ENCODE results near the gene PTPN3.

- TF ChIP-seq CTCF (IDR thresholded peaks at IDR 0.05): no peak
- TF ChIP-seq MAX (IDR thresholded peaks at IDR 0.05): no peak
- no peak for TF ChIP-seq RCOR1 (IDR thresholded peaks at IDR 0.05; ENCODE audit: low read depth, low read length)
- TF ChIP-seq POLR2A (IDR thresholded peaks at IDR 0.05; ENCODE audit: low read length): no peak
- no peak for TF ChIP-seq NR3C1 (IDR thresholded peaks at IDR 0.05)
- no peak for TF ChIP-seq FOSL2 (IDR thresholded peaks at IDR 0.05)
- no peak for TF ChIP-seq FOSL2 (CRISPR knock-in tag; IDR thresholded peaks at IDR 0.05)
- no peak for TF ChIP-seq SREBF2 (IDR thresholded peaks at IDR 0.05)
- no peak for TF ChIP-seq CHD4 (IDR thresholded peaks at IDR 0.05; ENCODE audit: borderline replicate concordance)
- no peak for TF ChIP-seq MYC (IDR thresholded peaks at IDR 0.05; ENCODE audit: borderline replicate concordance, low read length)
- TF ChIP-seq USF2 (IDR thresholded peaks at IDR 0.05): no peak
Observed at GRCh38 chr9:109335929-109336328, 162.2 kb downstream of the PTPN3 start.
